ENCODE measurements around the gene MBNL2. TPM values are rescaled to one million over a fixed set of nuclear protein-coding genes. Genes with fewer than 3 reads are reported as not detected.

The MBNL2 gene
- total RNA-seq, 1 donor from 2014 or later, result 102 TPM

DNA sequence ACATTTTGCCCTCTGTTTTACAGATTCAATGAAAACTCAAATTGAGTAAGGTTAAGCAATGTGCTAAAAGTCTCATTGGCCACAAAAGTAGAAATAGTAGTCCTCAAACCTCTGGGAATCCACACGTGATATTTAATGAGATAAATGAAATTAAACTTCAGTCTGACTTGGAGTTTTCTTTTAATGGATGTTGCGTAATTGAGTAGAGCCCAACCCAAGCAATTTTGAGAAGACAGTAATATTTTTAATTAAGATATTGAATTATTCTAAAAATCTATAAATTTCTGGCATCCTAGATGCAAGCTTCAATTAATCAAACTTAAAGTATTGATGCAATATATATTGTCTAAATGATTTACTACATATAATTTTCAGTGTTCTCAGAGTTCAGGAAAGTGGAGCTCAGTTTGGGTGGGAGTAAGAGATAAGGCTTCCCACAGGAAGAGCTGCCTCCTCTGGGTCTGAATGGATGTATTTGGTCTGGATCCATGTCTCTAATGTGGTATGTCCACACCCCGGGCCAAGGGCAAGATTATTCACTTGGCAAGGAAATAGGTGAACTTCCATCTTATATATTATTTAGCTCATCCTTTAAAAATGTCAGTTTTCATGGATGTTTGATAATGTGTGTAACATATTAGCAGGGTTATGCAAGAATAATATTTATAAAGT, 6.9 kb downstream of the MBNL2 start:
- intact Hi-C loops (cut with DNase I), result loop anchor here (10.0 kb wide), 1 partner anchor 116 kb away; no protein-coding TSS in a partner anchor
- DNase-seq (ENCODE audit: low spot score) (no peak), ATAC-seq (no peak)

DNA sequence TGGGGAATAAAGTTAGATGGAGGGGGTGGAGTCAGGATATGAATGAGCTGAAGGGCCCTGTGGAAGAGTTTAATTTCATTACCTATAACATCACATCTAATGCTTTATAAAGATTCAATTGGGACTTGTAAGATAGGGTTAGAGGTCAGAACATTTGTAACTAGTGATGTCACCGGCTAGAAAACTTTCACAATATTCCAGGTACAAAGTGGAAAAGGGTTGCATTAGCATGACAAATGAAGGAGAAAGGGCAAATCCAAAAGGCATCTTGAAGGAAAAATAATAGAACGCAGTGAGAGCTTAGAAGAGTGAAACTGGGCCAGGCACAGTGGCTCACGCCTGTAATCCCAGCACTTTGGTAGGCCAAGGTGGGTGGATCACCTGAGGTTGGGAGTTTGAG, 7.6 kb downstream of the MBNL2 start:
- DNase-seq (ENCODE audit: low spot score) (no peak), ATAC-seq (no peak)
- intact Hi-C loops (cut with DNase I), result loop anchor here (10.0 kb wide), 1 partner anchor 115 kb away; no protein-coding TSS in a partner anchor

DNA sequence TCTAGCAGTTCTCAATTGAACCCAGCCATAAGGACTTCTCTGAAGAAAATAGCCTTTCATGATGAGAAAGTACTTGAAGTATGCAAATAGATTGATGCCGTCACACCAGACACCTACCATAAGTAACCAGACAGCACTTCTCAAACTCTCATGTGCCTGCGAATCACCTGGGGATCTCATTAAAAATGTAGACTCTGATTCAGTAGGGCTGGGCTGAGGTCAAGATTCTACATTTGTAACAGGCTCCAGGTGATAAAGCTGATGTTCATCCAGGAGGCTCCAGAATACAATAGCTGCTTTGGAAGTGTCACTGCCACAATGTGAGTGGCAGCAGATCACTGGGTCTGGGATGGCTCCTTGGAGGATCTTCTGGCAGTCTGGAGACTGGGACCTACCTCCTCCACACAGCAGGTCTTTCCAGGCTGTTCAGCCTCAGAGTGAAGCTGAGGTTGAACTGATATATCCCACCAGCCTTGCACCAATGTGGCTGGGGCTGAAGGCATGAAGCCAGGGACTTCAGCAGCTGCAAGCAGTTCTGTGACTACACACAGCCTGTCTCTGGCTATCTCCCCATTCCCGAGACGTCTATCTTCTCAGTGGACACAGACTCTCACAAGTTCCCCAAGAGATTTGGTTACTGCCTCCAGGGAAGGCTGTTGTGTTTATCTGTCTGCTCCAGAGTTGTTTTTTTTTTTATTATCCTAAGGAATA, 9.1 kb downstream of the MBNL2 start:
- no peak for ATAC-seq
- intact Hi-C loops (cut with DNase I), result no loop called here
- no peak for DNase-seq (ENCODE audit: low spot score)

DNA sequence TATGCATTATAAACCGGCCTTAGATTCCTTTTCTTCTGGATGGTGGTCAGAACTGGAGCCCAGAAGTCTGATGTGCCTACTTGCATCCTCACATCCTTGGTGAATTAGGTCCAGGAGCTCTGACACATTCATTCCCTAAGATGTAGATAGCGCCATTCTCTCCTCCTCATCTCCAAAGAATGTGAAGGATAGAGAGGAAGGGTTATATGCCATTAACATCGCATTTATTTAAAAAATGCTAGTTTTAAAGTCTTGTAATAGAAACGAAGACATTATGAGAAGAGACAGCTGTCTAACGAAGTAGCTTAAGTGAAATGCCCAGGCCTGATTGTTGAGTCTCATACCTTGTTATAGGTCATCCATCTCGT, 9.7 kb downstream of the MBNL2 start:
- DNase-seq (ENCODE audit: low spot score) (no peak), ATAC-seq (no peak)
- intact Hi-C loops (cut with DNase I), result no loop called here

DNA sequence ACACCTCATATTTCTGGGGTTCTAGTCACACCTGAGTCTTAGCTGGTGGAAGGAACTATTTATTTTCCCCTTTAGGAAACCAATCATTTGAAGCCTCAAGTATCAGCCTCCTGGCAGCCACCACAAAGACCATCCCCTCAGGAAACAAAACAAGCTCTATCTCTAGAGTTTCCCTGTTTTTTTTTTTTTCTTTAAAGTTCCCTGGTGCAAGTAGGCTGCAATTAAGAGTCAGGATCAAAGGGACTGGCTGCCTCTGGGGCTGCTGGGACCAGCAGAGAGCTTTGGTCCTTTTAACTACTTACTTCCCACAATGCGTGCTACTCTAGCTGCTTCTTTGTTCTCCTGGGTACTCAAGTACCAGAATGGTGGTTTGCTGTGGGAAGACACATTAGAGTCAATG, 11.4 kb downstream of the MBNL2 start:
- DNase-seq (ENCODE audit: low spot score) (no peak), ATAC-seq (no peak)
- intact Hi-C loops (cut with DNase I), result no loop called here

DNA sequence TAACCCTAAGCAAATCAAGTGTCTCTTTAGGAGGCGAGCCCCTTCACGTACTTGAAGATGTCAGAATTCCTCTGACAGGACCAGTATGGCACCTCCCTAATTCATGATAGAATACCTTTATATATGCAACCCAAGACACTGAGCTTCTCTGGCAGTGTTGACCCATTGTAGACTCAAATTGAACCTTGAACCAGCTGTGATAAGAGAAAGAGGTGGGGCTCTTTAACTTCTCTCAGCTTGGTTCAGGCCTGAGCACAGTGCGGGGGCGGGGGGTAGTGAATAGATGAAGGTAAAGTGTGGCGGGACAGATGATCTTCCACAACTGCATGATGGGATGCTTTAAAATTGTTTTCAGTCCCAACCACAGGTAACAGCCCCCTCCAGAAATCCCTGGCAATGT, 12.1 kb downstream of the MBNL2 start:
- no peak for DNase-seq (ENCODE audit: low spot score)
- intact Hi-C loops (cut with DNase I), result no loop called here
- no peak for ATAC-seq

DNA sequence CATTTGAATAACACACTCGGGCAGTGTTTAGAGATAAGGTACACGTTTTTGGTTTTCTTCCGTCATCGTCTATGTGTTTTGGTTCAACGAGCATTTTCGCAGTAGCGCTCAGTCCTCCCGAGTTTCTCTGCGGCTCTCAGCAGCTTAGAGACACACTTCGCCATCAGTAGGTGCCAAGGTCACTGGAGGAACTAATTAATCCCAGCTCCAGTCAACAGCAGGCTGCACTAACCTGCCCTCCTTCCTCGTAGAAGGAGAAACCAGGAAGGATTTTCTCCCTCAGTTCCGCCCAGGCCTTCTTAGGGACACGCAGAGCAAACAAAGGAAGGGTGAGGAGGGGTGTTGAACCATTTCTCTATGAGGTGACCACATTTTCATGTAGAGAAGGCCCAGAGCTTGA, 12.6 kb downstream of the MBNL2 start:
- ATAC-seq (peak; percentile 48), DNase-seq (ENCODE audit: low spot score) (no peak)
- intact Hi-C loops (cut with DNase I), result no loop called here

DNA sequence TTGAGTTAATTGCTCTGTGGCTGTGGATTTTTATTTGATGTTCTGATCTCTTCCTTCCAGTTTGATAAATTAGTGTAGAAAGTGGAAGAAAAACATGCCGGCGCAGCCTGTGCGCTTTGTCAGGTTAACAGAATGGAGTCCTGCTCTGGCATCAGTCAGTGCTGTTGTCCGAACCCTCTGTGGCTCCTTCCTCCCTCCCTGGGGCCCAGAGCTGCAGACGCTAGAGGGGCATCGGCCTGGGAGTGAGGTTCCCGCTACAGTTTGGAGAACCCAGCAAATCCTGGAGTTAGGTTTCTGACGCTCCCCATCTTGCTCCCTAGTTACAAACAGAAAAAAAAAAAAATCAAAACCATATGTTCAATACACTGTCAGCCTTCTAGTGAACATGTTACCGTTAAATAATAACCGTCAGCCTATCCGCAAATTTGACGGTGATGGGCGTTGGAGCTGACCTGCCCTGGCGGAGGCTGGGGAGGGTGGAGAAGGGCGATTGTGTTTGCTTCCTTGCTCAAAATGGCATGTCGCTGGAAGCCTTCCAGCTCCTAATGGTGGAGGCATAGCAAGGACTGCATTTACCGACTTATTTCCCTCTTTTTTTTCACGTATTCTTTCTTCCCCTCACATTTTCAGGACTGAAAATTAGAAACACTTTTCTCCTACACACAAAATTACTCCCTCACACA, 13.6 kb downstream of the MBNL2 start:
- no peak for DNase-seq (ENCODE audit: low spot score)
- ATAC-seq, result peak; percentile 40
- intact Hi-C loops (cut with DNase I), result no loop called here

DNA sequence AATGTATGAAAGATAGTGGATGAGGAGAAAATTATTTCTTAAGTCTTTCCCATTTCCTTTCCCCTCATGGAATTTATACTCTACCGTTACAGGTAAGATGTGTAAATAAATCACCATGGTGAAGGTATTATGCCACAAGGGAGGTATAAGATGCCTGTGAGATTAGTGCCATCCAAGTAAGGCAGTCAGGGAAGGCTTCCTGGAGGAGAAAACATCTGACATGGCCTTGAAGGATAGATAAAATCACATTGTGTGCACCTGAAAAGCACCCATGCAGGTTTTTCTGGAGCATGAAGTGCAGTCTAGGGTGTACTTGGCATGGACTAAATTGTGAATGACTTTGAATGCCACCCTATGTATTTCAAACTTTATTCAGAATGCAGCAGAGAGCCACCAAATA, 15.3 kb downstream of the MBNL2 start:
- no peak for ATAC-seq
- DNase-seq (ENCODE audit: low spot score), result no peak
- intact Hi-C loops (cut with DNase I), result no loop called here

DNA sequence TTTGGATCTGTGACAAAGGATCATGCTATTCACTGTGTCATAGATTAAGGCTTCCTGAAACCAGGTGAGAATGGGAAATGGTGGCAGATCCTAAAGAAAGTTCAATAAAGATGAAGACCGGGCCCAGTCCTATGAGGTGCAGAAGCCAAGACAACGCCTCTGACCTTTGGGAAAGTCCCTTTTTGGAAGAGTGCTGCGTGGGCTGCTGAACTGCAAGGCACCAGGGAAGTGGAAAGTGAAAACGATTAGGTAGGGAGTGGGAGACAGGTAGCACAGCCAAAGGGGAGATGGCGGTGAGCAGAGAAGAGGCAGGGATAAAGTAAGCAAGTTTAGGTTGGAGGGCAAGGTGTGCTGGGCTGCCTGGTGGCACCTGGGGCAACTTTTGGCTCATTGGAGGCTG, 16.3 kb downstream of the MBNL2 start:
- ATAC-seq, result no peak
- no peak for DNase-seq (ENCODE audit: low spot score)
- intact Hi-C loops (cut with DNase I), result no loop called here

DNA sequence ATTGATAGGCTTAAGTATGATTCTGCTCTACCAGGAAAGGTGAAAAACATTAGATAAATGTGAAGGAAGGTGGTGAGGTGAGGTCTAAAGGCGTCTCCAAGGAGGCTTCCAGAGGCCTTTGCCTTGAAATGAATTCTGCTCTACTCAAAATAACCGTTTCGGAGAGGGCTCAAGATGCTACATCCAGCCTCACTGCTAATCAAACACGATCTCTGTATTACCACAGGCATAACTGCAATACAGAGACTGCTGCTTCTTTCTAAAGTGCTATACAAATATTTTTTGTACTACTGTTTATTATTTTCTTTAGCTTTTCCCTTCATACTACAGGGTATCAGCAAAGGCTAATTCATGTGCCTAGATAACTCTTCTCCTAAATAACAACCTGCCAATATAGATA, 16.8 kb downstream of the MBNL2 start:
- DNase-seq (ENCODE audit: low spot score) (no peak), ATAC-seq (no peak)
- intact Hi-C loops (cut with DNase I), result no loop called here

DNA sequence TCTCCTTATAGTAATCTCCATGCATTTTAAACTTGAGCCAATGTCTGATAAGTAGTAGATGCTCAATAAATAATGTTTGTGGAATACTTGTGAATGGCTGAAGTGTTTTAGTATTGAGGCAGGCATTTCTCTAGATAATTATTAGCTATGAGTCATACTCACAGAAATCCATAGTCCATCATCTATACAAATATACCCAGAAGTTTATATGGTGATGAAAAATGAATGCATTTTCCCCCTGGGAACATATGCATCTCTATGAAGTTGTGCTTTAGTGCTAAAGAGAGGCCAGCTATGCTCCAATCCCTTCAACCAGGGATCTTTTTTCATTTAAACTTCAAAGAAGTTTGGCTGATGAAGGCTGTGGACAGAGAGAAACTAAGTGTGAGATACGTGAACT, 17.2 kb downstream of the MBNL2 start:
- intact Hi-C loops (cut with DNase I), result no loop called here
- DNase-seq (ENCODE audit: low spot score) (no peak), ATAC-seq (no peak)

DNA sequence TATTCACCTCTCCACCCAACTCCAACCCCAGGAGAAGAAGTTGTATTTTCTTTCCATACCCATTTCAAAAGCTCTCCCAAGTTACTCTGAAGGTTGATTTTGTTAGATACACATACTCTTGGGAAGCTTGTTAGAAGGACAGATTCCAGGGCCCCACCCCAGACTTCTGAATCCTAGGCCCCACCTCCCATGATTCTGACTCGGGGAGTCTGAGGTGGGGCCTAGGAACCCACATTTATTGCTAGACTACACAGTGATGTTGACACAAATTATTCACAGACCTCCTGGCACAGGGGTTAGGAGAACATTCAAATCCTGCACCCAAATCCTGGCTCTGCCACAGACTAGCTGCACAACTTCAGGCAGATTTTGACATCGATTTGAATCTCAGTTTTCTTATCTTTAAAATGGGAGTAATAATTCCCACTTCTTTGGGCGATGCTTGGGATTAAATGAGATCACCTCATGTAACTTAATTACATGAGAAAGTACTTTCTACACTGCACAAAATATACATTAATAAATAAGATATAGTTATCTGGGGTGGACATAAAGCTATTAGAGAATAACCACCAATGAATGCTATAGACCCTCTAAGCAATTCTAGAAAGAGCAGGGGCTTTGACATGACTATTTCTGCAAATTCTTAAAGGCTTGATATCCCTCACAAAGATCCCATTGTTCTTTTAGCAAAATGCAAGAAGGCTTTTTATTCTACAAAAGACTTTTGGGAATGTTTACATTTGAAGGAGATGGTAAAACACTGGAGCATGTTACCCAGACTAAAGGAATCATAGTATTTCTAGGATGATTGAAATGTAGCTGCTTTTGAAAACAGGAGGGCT, 18.0 kb downstream of the MBNL2 start:
- ATAC-seq, result no peak
- DNase-seq (ENCODE audit: low spot score), result no peak
- intact Hi-C loops (cut with DNase I), result no loop called here

DNA sequence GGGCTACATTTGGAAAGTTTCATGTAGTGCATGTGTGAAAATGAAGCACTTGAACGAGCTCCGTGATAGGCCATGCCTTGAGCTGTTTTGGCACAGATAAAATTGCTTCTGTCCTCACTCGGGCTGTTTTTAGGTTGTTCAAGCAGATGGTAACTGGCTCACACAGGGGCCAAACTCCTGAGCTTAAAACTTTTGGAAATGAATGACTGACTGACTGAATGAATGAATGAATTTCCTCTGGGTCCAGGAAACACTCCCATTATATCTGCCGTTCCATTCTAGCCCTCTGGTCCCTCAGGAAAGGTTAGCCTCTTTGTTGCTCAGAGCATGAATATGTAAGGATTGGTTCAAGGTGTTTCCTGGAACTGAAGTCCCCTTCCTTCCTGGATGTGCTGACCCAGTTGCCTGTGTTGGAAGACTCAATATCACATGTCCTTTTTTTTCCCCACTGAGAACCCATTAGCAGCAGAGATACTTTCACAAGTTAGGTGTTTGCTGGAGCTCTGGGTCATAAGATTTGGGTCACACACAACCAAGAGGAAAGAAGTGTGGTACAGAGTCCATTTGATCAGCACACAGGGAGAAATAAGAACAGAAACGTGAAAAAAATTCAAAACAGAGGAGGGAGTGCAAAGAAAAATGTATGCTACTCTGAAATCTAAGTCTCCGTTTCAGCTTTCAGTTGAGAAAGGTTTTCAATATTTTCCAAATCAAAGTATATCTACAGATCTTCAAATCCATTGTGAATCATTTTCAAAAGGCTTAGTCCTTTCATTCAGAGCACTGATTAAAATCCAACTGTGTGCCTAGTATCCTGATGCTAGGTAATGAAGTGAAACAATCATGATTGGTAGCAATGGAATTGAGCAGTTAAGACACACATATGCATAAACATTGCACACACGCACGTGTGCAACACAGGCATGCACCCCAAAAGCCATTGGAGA, 18.9 kb downstream of the MBNL2 start:
- no peak for DNase-seq (ENCODE audit: low spot score)
- ATAC-seq, result peak; percentile 35
- intact Hi-C loops (cut with DNase I), result no loop called here

DNA sequence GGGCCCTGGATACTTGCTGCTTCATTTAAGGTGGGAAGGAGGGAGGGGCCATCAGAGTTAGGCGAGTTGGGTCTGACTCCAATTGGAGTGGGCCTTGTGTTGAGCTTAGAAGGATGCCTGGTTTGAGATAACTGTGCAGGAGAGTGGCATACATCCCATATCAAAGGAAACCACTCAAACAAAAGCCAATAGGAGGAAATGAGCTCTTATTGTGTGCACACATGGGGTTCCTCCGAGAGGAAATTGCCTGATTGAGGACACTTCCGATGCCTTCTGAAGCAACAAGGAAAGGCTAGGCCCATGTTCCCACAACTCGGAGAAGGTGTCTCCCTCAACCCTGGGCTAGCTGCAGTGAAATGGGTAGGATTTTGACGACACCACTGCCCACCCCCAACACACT, 19.6 kb downstream of the MBNL2 start:
- ATAC-seq (peak; percentile 8), DNase-seq (ENCODE audit: low spot score) (no peak)
- intact Hi-C loops (cut with DNase I), result no loop called here

DNA sequence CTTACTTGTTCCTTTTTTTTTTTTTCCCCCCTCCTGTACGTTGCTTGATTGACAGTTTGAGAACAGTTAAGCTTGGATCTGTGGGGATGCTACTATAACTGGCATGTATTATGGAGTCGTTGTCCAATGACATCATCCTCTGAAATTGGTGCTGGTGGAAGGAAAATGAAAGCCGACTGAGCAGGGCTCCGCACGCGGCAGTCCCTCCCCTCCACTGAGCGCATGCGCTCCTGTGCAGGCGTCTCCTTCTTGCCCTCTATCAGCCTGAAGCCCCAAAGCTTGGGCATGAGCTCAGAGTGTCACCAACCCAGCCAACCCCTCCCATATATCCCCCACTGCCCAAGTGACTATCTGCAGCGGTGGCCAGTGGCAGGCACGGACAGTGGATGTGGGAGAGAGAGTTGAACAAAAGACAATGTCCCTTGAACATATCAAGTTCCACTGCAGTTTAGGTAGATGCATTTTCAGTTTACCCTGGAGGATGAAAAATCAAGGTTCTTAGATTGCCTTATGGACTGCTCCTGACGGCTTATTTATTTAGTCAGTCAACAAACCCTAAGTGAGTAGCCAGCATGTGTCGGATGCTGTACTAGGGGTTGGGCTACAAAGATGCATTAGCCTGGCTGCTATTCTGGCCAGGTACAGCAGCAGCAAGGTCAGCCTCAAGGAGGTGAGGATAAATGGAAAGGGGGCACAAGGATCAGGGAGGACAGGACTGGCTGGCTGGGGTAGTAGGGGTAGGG, 20.8 kb downstream of the MBNL2 start:
- ATAC-seq, result peak; percentile 31
- intact Hi-C loops (cut with DNase I), result no loop called here
- DNase-seq (ENCODE audit: low spot score), result no peak

DNA sequence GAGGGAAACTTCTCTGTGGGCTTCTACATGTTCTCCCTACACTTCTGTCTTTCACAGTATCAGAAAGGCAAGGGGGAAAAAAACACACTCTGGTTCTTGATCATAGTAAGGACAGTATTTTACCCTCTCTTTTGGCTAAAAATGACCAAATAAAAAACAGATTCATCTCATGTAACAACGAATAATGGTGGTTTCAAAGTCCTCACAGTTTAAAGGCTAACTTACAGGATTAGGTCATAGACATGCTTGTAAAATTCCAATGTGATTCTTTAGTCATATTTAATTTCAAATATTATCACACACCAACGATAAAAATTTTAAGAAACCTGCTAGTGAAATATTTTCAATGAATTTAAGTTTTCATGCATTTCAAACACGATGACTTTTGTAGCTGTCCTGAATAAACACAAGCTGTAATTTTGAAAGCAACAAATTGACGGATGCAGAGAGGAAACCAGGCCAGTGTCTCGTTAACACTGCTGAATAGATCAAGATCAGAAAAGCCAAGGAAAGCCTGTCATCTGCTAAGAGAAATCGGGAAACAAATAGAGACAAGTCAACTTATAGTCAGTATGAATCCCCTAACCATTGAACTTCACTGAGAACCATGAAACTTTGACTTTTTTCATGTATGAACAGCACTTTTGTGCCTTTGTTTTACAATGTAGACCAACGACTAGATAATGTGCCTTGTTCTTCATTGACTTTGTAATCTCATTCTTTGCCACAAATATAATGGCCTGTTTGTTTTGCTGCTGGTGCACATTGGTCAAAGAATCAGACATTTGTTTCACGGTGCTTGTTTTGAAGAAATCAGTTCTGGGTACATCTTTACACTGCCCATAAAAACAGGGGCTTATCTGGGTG, 22.0 kb downstream of the MBNL2 start:
- ATAC-seq, result no peak
- DNase-seq (ENCODE audit: low spot score), result no peak
- intact Hi-C loops (cut with DNase I), result no loop called here
